GM12878 (cell line): ENCODE results near the gene DTL.

Experiments used
- BCL11A ChIP-seq: IDR thresholded peaks from 2 replicates; pipeline ENCODE4 v1.6.1; 2011; ENCODE audit warnings: low read depth, low read length
- CHD4 ChIP-seq: fragments of 200-600 bp; sonication (generic); IDR thresholded peaks from 2 replicates; pipeline ENCODE4 v1.6.1; 2016; ENCODE audit warnings: mild to moderate bottlenecking
- CTCF ChIP-seq, 3 experiments: IDR thresholded peaks in 2 of 3; conservative IDR thresholded peaks in 1 of 3; 2 replicates each; pipeline ENCODE4 v1.5.1; 2011; ENCODE audit warnings: low read depth in 3 of 3, low read length in 3 of 3, mild to moderate bottlenecking in 3 of 3, control low read depth in 2 of 3, moderate library complexity in 2 of 3, inconsistent platforms in 1 of 3, mixed read lengths in 1 of 3; ENCODE audit not compliant: control insufficient read depth in 2 of 3, insufficient read depth in 1 of 3; ENCODE audit errors: extremely low read depth in 1 of 3
- PBX3 ChIP-seq: IDR thresholded peaks from 2 replicates; pipeline ENCODE4 v1.6.1; 2011; ENCODE audit warnings: mild to moderate bottlenecking, low read depth, low read length, moderate library complexity; ENCODE audit not compliant: insufficient replicate concordance
- POLR2A ChIP-seq: IDR thresholded peaks from 2 replicates; pipeline ENCODE4 v1.6.1; 2011; ENCODE audit warnings: low read depth, mild to moderate bottlenecking, low read length
- POLR2AphosphoS5 ChIP-seq: IDR thresholded peaks from 2 replicates; pipeline ENCODE4 v1.6.1; 2011; ENCODE audit warnings: mild to moderate bottlenecking, low read length, inconsistent platforms
- RELA ChIP-seq: fragments of 450-650 bp; IDR thresholded peaks from 2 replicates; pipeline ENCODE4 v1.8.0; 2014; ENCODE audit warnings: borderline replicate concordance; ENCODE audit not compliant: partially characterized antibody
- REST ChIP-seq: IDR thresholded peaks from 2 replicates; pipeline ENCODE4 v1.6.1; 2012; ENCODE audit warnings: mild to moderate bottlenecking, low read depth, low read length
- SP1 ChIP-seq: IDR thresholded peaks from one replicate; pipeline ENCODE4 v1.6.1; 2011; ENCODE audit warnings: low read depth, low read length

- TF ChIP-seq SP1 (no peak), POLR2AphosphoS5 (no peak), RELA (no peak), CTCF (IDR thresholded peaks at IDR 0.05 in 2 of 3, conservative IDR thresholded peaks at IDR 0.05 in 1 of 3; ENCODE audit: control insufficient read depth in 2 of 3, extremely low read depth in 1 of 3, insufficient read depth in 1 of 3, low read depth in 3 of 3, low read length in 3 of 3) (no peak), CHD4 (no peak), POLR2A (no peak), BCL11A (no peak), PBX3 (no peak), REST (no peak)
These were observed 91.7 kb downstream of the DTL start for GRCh38 chr1:212127221-212127620.
